CD1c-positive myeloid dendritic cell (primary cell): ENCODE measurements around the gene KMT2A.
"Not testable (repeated sequence)": the region's sequence is repeated elsewhere in the genome, so short reads cannot be mapped to it uniquely, and the experiment has no call there.

Experiments
- DNase-seq: peaks from one replicate; pipeline ENCODE4 v3.0.0-alpha.2; 2016; ENCODE audit errors: extremely low spot score

The KMT2A gene

DNA sequence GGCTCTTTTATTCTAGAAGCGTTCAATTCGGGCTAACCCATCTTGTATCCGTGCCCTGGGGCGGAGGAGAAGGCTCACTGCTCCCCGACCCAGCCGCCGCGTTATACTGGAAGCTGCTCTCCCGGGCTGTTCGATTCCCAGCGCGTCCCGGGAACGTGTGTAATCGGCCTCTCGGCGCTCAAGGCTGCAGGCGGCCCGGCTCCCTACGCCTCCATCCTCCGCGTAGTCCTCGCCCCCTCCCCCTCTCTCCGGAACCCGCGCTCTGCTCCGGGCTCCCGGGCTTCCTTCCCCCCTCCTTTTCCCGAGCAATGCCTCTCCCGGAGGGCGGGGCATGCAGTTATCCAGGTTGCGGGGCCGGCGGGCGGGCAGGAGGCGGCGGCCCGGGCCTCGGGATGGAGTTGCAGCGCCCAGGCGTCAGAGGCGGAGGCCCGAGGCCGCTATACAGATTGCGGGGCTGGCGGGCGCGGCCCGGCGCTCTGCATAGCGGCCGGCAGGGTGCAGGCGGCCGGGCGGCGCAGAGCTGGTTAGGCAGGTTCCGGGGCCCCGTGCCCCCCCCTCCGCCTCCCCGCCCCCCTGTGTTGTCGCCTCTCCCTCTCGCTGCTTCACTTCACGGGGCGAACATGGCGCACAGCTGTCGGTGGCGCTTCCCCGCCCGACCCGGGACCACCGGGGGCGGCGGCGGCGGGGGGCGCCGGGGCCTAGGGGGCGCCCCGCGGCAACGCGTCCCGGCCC, at the start of gene KMT2A:
Gene KMT2A (plus strand): TSS at position 600 of the 732 bp plus-strand sequence. CDS start 21 bp downstream, at position 621.
- DNase-seq, result peak; percentile 97

DNA sequence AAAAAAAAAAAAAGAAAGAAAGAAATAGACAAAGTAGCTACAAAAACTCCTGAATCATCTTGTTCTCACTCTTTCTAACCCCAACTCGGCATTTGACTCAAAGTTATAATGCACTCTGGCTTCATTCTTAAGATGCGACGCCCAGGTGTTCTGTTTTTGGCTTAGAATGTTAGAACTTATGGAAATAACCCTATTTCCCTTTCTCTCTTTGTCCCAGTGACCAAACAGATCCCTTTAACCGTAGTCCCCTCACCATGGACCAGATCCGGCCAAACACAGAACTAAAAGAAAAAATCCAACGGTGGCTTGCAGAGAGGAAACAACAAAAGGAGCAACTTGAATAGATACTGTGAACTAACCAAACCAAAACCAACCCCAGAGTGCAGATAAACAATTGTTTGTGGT, 40.2 kb upstream of the KMT2A start:
- no peak for DNase-seq

DNA sequence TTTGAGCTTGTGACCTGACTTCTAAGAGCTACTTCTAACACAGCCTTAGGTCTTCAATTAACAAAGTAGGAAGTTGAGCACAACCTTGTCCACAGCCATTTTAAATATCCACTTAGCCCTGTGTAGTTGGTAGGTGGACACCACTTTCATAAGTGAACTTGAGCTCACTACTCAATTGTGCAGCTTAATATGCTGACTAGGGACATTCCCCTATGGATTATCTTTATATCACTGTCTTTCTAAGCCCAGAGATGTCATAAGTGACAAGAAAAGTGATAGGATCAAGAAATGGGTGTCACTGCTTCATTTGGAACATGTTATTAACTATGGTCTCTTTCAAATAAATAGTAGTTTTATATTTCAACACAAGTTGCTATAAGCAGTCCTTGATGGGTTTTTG, 38.8 kb upstream of the KMT2A start:
- DNase-seq, result no peak

- DNase-seq, result peak; percentile 47
These were observed 37.3 kb upstream of the KMT2A start for GRCh38 chr11:118398791-118399559.

- DNase-seq, result peak; percentile 97
These were observed 35.0 kb upstream of the KMT2A start, which contains the start of gene ATP5MG for GRCh38 chr11:118401151-118401879. Gene ATP5MG, plus strand, starts transcription at chr11:118401606. Its CDS starts 60 bp downstream, at chr11:118401666.

DNA sequence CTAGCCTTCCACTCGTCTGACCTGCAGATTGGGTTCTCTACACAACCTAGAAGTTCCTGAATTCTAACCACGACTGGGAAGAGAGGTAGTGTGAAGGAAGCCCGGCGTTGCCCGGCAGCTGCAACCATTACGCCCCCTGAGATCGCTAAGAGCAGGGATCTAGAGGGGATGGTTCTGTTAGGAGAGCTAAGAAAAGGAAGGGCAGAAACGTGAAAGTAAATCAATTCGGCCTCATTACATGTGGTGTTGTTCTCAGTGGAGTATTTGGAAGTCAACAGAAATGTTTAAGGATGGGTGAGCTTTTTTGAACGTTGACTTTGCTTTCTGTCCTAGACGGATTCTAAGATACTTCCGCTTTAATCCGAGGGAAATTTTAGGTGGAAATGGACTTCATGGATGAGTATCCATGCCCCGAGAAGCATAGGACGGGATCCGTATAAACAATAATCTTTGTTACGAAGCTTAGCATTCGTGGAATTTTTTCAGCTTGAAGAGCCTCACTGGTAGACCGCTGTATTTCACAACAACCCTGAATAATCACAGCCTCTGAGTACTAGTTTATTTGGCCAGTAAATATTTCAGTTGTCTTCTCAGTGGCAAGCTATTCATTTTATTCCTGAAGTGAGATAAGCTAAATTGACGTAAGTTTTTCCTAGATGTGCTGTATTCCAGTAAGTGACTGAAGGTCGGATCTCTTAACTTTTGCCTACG, 34.3 kb upstream of the KMT2A start:
- DNase-seq, result peak; percentile 44

DNA sequence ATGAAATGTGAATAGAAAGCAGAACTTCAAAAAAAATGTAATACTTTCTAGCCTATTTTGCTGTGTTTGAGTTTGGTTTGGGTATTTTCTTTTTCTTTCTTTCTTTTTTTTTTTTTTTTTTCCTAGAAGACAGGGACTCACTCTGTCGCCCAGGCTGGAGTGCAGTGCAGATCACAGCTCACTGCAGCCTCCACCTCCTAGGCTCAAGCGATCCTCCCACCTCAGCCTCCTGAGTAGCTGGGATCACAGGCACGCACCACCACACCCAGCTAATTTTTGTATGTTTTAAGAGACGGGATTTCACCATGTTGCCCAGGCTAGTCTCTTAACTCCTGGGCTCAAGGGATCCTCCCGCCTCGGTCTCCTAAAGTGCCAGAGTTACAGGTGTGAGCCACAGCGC, 33.7 kb upstream of the KMT2A start:
- DNase-seq, result not testable (repeated sequence)

DNA sequence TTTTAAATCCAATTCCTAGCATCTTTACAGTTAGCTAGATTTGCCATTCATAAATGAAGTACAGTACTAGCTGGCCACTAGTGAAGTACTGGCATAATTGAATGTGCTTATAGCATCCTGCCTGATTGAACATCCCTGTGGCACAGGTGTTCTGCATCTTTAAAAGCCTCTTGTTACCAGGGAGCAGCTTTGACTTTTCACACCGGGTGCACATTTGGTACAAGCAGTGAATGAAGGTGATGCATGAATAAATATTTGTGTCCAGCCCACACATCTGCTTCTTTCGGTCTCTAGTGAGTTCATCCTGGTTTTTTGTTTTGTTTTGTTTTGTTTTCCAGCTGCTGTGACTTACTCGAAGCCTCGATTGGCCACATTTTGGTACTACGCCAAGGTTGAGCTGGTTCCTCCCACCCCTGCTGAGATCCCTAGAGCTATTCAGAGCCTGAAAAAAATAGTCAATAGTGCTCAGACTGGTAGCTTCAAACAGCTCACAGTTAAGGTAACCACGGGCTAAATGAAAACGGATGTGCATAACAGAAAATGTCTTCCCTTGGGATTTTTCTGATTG, 29.6 kb upstream of the KMT2A start:
- no peak for DNase-seq

DNA sequence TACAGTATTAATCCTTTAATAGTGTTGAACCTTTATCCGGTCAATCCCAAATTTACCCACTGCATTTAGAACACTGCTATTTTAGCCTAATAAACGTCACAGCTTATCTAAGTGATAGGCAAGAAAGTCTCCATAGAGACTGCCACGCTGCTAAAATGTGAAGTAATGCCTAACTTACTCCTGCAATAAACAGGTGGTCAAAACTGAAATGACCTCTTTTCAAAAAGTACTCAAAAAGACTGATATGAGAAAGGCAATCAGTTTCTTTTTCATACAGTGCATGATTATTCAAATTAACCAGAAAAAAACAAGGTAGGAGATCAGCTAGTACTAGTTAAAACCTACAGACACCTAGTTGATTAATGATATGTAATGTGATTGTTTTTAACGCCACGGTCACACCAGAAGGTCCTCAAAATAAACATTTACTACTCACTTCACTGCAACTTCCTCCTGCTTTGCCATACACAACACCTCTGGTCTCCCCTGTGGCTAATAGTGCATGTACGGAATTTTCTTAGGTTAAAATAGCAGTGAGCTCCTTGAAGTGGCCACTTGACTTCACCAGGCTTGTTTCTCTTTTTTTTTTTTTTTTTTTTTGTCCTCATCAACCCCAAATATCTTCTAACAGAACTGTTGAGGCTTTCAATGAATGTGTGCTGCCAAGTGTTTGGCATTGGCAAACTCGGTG, 26.1 kb upstream of the KMT2A start:
- no peak for DNase-seq

- DNase-seq, result no peak
These were observed 24.8 kb upstream of the KMT2A start for GRCh38 chr11:118411530-118411929.

DNA sequence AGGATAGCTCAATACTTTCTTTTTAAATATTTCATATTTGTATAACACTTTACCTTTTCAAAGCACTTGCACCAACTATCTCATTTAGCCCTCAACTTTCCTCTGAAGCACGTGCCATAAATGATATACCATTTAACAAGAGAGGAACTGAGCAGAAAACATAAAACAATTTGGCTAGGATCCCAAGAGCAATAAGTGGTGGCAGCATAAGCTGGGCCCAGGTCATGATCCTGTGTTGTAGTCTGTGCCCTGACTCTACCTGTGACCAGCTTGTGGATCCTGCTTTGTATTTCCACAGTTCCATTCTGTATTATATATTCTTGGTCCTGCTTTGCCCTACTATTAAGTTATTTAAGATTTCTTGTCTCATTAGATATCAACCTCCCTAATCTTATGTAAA, 23.4 kb upstream of the KMT2A start:
- no peak for DNase-seq

DNA sequence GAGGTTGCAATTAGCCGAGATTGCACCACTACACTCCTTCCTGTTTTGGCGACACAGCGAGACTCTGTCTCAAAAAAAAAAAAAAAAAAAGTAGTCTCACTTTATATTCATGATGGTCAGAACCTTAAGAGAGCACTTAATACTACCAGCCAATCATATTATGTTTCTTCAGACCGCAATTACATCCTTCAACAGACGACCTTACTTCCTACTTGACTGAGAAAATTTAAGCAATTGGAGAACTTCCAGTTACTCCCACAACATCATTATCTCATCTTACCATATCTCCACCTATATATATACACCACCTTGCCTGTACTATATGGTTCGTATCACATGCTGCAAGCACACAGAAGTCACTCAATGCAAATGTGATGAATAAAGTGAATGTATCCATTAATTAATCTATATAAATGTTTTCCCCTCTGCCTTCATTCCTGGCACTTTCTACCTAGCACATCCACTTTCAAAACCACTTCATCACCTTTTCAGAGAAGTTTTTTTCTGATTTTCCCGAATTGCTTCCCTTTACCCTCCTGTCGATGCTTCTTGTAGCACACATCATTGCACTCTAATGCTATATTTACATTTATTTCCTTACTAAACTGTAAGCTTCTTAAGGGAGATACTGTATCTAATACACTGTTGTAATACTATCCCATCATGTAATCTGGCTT, 21.1 kb upstream of the KMT2A start:
- DNase-seq, result peak; percentile 54

GRCh38 chr11:118415739-118416068, 20.6 kb upstream of the KMT2A start:
- DNase-seq, result peak; percentile 32

- not testable (repeated sequence) for DNase-seq
These were observed 19.4 kb upstream of the KMT2A start for GRCh38 chr11:118416900-118417299.

DNA sequence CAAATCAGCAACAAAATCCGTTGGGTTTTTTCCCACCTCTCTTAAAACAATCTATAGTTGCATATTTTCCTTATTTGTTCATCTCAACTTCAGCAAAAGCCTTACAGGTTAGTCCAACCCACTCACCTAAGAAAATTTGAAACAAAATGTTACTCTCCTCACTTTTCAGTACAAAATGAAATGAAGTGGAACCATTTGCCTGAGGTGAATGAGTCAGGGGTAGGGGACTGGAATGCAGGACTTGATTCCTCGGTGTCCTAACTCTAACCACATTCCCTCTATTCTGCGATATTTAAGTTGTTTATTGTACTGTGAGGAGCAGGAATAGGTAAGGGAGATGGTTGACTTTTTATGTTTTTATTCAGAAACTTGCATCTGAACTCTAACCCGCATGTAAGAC, 18.5 kb upstream of the KMT2A start:
- no peak for DNase-seq

DNA sequence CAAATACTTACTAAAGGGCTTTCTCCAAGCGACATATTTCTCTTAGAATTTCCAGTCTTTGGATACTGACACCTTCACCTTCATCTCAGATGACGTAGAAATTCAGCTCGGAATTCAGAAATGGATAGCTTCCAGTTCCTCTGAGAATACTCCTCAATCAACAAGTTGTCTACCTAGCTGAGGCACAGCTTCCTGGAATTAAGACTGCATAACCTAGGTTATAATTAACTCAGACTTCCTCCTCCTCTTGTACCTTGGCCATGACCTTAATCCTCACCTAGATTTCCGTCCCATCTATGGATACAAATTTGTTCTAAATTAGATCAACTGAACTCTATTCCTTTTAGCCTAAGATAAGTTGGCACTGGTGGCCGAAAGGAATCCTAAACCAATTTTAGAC, 17.5 kb upstream of the KMT2A start:
- DNase-seq, result no peak

DNA sequence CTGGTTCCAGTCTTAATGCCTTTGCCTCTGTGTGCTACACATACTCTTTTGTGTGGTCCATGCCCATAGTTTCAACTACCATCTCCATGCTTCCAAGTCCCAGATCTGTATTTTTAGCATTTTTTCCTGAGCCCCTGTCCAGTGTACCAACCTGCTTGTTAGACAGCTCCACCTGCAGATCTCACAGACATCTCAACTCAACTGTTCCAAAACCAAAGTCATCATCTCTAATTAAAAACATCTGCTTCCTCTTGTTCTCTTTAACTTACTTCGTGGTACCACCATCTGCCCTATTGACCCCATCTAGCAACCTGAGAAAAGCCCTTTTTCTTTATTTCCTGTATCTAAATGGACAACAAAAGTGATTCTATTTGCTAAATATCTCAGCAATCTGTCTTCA, 8.6 kb upstream of the KMT2A start:
- DNase-seq, result no peak

DNA sequence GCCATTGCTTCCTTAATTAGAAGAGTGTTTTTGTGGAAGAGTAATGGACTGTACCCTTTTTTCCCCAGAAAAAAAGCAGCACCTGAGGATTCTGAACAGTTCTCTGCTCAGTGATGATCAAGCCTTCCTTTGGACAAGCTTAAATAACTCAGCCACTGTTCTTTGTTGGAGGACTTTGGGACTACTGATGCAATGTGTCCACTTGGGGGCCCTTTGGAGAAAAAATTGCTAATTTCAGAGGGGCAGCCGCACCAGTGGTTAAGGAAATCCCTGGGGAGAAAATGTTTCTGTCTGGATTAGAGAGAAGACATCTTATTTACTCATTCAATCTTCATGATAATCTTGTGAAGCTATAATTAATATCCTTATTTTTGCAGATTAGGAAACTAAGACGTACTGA, 5.3 kb upstream of the KMT2A start:
- no peak for DNase-seq

DNA sequence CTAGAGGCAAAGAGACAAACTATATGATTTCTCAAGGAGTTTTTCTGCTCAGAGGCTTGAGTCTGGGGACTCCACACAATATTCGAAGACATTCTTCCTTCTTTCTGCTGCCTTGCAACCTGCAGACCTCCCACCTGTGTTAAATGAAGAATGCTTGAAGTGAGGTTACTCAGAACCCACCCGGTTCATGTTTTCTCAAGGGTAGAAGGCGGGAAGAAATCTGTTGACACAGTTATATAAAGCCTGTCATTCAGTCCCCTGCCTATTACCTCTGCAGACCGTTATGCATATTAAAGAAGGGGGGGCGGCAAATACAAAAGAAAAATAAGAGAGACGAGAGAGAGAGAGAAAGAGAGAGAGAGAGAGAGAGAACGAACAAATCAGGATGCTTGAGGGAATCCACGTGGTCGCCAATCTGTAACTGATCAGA, 2.2 kb upstream of the KMT2A start:
- DNase-seq, result no peak

- peak; percentile 5 for DNase-seq
These were observed 1.6 kb upstream of the KMT2A start for GRCh38 chr11:118434553-118435289.
